Endothelial cell of umbilical vein (primary cell): ENCODE data around the gene PCDHGB7.
A peak's percentile ranks its signal among the peaks of the same experiment; 100 is the strongest.
"Not testable (repeated sequence)": the region's sequence is repeated elsewhere in the genome, so short reads cannot be mapped to it uniquely, and the experiment has no call there.

Experiments
- CTCF ChIP-seq, 2 donors: IDR thresholded peaks; 1 replicate in 1 of 2; 2 replicates in 1 of 2; pipeline ENCODE4 v1.5.1; 2011; ENCODE audit warnings: low read length in 2 of 2, mild to moderate bottlenecking in 2 of 2, moderate library complexity in 2 of 2, control low read depth in 1 of 2, inconsistent platforms in 1 of 2, low read depth in 1 of 2; ENCODE audit not compliant: insufficient read depth in 1 of 2; ENCODE audit errors: extremely low read depth in 1 of 2
- MAX ChIP-seq: IDR thresholded peaks from 2 replicates; pipeline ENCODE4 v1.6.1; 2011; ENCODE audit not compliant: insufficient read depth, insufficient read length

GRCh38 chr5:141387557-141388311, 29.7 kb upstream of the PCDHGB7 start, which contains the start of gene PCDHGB4:
- TF ChIP-seq MAX: not testable (repeated sequence)
- TF ChIP-seq CTCF (IDR thresholded peaks at IDR 0.05; ENCODE audit: extremely low read depth in 1 of 2, insufficient read depth in 1 of 2, low read depth in 1 of 2, low read length in 2 of 2): peak; percentile 46 to 51
